GM13976 (cell line): ENCODE data around the gene TMPRSS13.

Experiments
- DNase-seq: peaks from one replicate; pipeline ENCODE4 v3.0.0; 2012; ENCODE audit warnings: low spot score
- in situ Hi-C: fragments of 300-500 bp; cut with MboI; formaldehyde crosslinking; loops from one replicate; pipeline ENCODE4 v1.12.0; 2022; ENCODE audit warnings: low sequenced_read_pairs, mixed read lengths, inconsistent platforms; ENCODE audit not compliant: unreplicated experiment
- TF ChIP-seq, protein P1 (sequence below): IDR thresholded peaks from 2 replicates; pipeline ENCODE4 v1.5.1; 2012; ENCODE audit warnings: borderline replicate concordance, mild to moderate bottlenecking; ENCODE audit not compliant: insufficient read depth; ENCODE audit errors: extremely low read depth, missing control alignments, control extremely low read depth

Gene TMPRSS13

DNA sequence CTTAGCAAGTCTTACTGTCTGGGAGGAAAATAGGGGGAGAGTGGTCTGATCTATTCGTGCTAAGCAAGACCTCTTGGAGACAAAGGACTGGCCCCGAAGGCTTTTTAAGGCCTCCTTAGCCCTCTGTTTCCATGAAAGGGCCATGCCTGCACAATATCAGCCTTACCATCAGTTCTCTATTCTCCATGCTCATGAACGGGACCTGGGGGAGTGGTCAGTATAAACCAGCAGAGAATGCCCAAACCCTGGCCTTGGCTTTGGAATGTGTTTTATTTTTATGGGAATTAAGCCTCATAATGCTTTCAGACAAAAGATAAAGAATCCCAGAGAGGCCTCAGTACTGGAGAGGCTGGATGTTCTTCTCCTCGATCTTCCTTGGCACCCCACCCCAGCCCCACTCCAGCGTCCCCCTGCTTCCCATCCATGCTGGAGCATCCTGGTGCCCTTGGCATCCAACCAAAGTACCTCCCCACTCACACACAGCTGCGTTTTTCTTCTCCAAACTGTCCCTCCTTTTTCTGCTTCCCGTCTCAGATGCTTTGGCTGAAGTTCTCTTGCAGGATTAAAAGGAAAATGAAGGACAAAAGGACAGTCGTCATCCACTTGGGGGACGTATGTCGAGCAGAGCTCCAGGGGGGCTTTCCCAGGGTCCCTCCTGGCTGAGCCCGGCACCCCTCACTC is 71.3 kb downstream of the TMPRSS13 start:
- TF ChIP-seq, protein P1, sequence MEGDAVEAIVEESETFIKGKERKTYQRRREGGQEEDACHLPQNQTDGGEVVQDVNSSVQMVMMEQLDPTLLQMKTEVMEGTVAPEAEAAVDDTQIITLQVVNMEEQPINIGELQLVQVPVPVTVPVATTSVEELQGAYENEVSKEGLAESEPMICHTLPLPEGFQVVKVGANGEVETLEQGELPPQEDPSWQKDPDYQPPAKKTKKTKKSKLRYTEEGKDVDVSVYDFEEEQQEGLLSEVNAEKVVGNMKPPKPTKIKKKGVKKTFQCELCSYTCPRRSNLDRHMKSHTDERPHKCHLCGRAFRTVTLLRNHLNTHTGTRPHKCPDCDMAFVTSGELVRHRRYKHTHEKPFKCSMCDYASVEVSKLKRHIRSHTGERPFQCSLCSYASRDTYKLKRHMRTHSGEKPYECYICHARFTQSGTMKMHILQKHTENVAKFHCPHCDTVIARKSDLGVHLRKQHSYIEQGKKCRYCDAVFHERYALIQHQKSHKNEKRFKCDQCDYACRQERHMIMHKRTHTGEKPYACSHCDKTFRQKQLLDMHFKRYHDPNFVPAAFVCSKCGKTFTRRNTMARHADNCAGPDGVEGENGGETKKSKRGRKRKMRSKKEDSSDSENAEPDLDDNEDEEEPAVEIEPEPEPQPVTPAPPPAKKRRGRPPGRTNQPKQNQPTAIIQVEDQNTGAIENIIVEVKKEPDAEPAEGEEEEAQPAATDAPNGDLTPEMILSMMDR: no peak
- in situ Hi-C loops: no loop called here
- no peak for DNase-seq

DNA sequence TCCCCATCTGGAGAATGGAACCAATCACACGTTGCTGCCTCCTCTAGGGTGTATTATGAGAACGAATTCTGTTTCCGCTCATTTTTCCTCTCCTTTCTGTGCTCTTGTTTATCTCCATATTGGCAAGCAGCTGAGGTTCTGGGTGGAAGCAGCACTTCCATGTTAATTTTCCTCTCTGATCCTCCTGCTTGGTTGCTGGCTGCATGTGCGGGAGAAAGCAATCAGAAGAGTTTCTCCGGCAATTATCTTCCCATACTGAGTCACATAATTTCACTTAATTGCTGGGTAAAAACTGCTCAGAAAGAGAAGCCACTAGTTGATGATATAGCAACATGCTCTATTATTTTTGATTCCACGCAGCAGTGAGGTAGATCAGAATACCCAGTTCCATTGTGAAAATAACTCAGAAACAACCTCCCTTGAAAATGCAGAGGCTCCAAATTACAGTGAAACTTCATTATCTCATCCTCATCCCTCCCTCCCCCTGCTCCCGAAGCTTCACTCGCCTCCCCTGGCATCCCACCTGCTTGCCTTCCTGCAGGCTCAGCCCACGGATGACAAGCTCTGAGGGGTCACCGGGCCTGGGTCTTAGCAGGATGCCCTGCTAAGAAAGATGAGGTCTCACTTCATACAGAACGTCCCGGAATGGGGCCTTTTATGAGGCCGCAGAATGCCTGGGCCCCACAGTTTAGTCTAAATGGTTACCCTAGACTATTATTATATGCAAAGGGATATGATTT is 73.1 kb downstream of the TMPRSS13 start:
- TF ChIP-seq, protein P1: no peak
- DNase-seq: no peak
- in situ Hi-C loops: no loop called here

DNA sequence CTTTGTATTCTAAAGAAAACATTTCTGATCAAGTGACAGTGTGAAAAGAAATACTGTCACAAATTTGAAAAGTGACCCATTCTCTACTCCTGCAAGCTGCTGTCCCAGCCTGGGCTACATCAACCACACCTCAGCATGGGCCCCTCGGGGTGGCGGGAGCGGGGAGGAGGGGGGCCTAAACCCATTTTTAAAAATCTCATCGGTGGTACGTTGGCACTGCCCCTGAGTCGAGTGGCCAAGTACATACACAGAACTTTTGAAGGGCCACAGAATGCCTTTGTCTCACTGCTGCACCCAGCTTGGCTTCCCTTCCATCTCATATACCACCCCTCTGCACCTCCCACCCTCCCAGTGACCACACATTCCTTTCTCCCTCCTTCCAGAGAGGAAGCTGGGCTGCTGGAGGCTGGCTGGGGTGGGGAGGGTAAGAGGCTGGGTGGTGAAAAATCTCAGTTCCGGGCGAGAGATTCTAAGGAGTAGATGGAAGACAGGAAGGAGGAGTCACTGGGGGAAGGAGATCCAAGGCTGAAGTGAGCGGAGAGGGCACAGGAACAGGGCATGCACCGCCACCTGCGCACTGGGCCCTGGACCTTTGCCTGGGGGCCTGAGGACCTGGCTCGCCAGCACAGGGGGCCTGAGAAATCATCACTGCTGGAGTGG is 73.9 kb downstream of the TMPRSS13 start:
- in situ Hi-C loops: no loop called here
- TF ChIP-seq, protein P1: no peak
- no peak for DNase-seq

DNA sequence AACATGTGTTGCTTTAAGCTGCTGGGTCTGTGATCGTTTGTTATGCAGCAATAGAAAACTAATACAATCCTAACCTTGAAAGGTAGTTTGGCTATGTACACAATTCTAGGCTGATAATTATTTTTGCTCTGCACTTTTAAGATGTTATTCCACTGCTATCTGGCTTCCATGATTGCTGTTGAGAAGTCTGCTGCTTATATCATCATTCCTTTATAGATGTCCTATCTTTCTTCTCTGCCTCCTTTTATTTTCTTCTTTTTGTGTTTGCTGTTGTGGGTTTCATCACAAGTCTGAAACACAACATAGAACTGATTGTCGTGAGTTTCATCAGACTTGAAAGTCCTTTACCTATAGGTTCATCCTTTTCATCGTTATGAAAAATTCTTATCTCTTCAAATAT is 76.9 kb downstream of the TMPRSS13 start:
- TF ChIP-seq, protein P1: no peak
- in situ Hi-C loops: no loop called here
- no peak for DNase-seq

DNA sequence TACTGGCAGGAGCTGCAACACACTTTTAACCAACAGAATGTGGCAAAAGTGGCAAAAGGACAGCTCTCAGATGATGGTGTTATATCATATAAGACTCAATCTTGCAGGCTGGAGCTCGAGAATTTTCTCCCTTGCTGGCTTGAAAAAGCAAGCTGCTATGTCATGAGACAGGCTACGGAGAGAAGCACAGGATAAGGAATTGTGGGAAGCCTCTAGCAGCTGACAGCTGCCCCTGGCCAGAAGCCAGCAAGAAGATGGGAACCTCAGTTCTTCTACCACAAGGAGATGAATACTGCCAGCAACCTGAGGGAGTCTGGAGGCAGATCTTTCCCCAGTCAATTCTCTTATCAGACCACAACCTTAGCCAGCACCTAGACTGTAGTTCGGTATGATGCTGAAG is 77.3 kb downstream of the TMPRSS13 start:
- in situ Hi-C loops: no loop called here
- TF ChIP-seq, protein P1: no peak
- DNase-seq: no peak

DNA sequence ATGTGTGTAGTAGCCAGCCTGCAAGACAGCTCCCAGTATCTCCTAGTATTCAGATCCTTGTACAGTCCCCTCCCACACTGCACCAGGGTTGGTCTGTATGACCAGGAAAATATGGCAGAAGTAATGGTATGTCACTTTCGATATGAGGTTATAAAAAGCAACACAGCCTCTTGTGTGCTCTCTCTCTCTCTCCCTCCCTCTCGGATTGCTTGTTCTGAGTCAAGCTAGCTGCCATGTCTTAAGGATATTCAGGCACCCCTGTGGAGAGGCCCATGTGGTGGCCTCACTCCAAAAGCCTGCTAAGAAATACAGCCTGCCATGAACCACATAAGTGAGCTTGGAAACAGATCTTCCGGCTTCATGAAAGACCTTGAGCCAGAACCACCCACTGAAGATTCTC is 78.1 kb downstream of the TMPRSS13 start:
- in situ Hi-C loops: no loop called here
- DNase-seq: no peak
- TF ChIP-seq, protein P1: no peak
